NCI-H2196 (cell line): ENCODE results near the gene ALPK3.

Experiments
- DNase-seq: peaks from one replicate; lab custom pipeline; 2025; ENCODE audit not compliant: unreplicated experiment; lab: John Stamatoyannopoulos, UW

Gene ALPK3

DNA sequence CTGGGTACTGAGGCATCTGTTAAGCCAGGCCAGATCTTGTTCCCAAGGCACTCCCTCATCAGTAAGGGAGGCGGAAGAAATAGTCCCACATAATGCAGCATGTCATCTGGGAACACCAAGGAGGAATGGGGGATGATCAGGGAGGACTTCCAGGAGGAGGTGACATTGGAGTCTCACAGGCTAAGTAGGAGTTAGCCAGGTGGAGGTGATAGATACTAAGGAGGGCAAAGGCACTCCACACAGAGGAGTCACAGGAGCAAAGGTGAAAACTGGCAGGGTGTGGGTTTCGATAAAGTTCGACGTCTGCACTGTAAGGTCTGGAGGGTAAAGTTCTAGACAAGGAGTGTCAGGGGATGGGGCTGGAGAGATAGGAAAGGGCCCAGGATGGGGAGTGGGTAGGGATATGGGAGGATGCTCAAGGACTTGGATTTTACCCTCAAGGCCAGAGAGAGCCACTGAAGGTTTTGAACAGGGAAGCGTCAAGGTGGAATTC, 73.6 kb downstream of the ALPK3 start:
- DNase-seq = no peak

DNA sequence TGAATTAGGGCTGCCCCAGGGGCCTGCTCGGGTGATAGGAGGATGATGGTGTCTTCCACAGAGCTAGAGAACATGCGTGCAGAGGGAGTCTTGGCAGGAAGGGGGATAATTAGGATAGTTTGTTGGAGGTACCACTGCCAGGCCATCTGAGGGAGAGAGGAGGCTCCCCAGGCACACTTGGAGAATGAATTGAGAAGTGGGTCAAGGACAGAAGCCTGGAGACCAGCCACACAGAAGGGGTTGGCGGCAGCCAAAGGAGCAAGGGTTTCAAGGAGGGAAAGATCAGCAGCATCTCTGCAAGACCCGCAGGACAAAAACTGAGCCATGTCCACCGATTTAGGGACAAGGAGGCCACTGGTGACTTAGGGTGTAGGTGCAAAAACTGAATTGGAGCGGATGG, 74.2 kb downstream of the ALPK3 start:
- DNase-seq = no peak

DNA sequence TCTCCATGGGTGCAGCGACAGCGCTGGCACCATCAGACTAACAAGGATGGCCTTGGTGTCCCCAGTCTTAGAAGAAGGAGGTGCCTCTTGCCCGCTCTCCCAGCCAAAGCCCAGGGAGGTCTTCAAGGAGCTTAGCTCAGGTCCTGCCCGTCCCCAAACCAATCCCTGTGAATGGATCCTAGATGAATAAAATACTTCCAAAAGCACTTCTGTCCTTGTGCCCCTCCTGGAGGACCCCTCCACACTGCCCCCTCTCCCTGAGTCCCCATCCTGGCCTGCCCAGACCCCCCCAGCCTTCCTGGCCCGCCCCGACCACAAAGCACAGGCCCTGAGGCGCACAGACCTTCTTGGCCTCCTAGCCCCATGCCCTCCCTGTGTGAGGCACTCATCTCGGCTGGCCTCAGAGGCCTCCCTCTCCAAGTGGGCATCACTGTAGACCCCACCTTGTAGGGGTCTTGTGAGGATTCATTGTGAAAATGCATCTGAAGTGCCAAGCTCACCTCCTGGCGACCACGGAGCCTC, 75.7 kb downstream of the ALPK3 start:
- no peak for DNase-seq

DNA sequence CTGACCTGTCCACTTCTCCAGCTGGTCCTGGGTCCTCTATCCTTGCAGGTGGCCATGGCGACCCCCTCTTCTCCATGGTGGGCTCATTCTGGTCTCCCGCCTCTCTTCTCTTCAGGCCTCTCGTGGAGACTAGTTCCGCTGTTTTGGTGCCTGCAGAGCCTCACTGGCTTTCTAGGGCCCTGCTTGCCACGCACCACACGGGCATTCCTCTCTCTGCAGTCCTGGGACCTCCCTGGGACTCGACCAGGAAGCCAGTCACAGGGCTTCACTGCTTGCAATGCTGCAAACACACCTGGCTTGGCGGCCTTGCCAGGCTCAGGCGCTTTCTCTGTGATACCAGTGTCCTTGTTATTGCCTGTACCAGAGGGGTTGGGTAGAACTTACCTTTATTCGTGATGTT, 76.5 kb downstream of the ALPK3 start:
- DNase-seq = no peak

DNA sequence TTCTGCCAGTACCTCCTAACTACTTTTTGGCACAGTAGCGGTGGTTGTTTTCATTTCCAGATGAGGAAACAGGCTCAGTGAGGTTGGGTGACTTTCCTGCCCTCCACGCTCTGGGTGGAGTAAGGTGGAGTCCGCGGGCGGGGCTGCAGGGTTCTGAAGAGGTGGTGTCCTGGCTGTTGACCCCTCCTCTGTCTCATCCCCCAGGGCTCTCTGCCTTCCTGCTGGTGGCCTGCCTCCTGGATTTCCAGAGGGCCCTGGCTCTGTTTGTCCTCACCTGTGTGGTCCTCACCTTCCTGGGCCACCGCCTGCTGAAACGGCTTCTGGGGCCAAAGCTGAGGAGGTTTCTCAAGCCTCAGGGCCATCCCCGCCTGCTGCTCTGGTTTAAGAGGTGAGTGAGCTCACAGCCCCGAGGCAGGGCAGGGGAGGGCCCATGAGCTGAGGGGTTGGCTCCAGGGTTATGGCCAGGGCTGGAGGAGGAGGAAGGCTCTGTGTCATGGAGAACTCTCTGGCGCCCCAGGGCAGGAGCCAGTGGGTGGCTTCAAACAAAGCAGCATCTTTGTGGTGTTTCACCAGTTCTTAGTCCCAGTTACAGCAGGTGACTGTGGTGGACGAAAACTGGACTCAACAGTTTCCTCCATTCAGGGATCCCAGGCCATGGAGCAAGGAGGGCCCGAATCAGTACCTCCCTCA, 77.7 kb downstream of the ALPK3 start:
- DNase-seq = no peak

DNA sequence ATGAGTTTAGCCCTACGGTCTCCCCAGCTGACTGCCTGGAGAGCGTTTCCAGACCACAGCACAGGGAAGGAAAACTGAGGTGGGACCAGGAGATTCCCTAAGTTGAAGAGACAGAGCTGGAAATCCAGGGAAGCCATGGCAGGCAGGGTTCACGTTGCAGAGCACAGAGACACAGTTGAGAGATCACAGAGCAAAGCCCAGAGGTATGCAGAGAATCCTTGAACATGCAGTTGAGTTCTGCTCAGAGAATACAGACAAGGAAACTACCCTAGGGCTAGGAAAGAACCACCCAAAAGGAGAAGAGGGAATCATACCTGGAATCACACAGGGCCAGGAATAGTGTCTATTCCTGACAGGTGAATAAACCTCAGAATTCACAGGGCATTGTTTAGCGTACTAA, 81.6 kb downstream of the ALPK3 start:
- no peak for DNase-seq

DNA sequence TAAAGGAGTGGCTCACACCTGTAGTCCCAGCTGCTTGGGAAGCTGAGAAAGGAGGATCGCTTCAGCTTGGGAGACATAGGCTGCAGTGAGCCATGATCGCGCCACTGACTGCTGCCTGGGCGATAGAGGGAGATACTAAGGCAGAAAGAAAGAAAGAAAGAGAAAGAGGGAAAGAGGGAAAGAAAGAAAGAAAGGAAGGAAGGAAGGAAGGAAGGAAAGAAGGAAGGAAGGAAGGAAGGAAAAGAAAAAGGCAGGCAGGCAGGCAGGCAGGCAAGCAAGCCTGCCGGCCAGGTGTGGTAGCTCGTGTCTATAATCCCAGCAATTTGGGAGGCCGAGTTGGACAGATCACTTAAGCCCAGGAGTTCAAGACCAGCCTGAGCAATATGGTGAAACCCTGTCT, 82.6 kb downstream of the ALPK3 start:
- DNase-seq = no peak

DNA sequence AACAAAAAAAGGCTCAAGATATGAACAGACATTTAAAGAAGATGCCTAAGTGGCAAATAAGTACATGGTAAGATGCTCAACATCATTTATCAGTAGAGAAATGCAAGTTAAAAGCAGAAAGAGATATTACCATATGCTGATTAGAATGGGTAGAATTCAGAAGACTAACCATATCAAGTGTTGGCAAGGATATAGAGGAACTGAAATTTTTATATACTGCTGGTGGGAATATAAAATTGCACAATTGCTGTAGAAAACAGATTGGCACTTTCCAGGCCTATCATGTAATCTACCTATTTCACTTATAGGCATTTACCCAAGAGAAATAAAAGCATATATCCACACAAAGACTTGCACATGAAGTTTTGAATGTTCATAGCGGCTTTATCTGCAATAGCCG, 84.4 kb downstream of the ALPK3 start:
- no peak for DNase-seq

DNA sequence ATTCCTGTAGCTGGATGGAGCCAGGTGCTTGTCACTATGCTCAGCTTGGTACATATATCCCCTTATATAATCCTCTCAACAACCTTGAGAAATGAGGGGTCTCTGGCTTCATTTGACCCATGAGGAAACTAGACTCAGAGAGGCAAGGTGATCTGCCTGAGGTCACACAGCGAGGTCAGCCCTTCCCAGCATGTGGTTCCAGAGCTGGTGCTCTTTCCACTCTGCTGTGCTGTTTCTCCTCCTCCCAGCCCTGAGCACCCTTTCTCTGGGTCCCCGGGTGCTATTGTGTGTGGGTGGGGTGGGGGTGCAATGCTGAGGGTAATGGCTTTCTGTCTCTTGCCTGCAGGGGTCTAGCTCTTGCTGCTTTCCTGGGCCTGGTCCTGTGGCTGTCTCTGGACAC, 86.6 kb downstream of the ALPK3 start:
- no peak for DNase-seq

DNA sequence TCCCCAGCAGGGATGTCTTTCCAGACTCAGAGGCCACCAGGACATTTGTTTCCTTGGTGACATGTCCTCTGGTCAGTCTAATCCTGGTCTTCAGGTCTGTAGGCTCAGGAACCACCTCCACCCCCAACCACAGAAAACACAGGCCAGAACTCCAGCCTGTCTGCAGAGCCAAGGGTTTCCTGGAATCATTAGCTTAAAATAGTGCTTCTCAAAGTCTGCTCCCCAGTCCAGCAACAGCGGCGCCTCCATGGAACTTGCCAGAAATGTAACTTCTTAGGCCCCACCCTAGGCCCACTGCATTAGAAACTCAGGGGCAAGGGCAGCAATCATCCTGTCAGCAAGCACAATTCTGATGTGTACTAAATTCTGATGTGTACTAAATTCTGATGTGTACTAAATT, 87.3 kb downstream of the ALPK3 start:
- DNase-seq = no peak

DNA sequence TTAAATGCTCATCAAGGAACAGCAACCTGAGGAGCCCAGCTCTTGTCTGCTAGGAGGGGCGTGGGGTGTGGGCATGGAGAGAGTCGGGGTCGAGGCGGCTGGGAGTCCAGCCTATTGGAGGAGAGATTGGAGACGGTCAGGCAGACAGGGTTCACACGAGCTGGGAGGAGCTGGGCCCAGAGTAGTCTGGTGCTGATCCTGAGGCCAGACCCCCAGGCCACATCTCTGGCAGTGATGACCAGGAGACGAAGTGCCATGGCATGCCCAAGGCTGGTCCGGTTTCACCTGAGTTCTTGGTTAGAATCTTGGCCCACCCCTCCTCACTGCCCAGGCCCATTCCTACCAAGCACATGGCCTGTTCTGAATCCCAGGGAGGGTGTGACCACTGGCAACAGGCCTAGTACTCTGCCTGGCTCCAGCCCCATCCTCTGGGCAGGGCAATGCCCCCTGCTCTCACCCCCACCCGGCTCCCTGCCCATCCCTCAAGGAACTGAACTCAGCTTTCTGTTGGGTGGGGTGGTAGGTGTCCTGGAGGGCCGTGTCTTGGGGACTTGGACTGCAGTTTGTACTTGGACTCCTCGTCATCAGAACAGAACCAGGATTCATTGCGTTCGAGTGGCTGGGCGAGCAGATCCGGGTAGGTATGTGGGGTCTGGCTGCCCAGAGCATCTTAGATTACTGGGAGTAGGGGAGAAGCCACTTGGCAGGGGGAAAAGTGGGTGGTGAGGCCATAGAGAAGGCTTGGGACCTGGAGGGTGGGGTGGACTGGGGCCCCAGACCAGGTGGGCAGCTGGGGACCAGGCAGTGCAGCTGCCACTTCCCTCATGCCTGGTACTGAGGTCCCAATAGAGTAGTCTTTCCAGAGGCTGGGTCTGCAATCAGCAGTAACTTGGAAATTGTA, 88.1 kb downstream of the ALPK3 start:
- DNase-seq = no peak

DNA sequence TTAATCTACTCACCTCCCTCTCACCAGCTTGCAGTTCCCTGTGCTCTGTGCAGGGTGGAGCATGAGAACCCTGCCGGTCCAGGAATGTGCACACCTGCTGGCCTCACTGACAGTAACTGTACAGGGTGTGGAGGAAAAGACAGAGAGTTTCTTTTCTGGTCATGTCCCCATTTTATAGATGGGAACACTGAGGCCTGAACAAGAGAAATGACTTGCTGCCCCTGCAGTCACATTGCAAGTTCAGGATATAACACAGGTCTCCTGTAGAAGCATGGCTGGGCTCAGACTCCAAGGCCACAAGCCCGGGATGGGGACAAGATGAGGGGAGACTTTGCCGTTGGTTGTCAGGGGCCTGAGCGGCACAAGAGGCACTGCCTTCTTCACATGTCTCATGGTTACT, 90.6 kb downstream of the ALPK3 start:
- no peak for DNase-seq

DNA sequence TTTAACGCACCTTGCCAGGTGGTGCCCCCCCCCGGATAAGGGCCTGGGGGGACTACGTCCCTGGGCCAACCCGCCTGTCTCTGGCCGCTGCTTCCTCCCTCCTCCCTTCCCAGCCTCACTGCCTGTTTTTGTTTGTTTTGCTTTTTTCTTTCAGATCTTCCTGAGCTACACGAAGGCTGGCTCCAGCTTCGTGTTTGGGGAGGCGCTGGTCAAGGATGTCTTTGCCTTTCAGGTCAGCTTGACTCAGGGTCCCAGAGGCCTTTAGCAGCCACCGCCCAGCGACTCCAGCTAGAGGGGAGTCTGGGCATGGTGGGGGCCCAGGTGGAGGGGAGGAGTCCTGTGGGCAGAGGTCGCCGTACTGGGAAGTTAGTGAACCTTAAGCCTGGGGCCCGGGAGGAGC, 91.4 kb downstream of the ALPK3 start:
- DNase-seq = no peak

DNA sequence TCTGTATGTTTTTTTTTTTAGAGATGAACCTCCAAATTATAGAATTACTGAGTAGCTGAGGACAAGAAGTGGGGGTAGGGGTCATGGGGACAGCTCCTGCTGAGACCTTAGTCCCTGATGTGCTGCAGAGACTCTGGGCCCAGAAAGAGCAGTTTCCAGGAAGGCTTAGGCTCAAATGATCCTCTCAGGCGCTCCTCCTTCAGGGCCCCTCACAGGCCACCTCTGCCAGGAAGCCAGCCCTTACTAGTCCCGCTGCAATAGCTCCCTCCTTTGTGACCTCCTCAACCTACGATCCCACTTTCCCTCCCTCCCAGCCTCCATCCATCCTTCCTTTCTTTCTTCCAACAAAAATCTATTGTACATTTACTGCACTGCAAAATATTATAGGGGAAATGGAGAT, 91.9 kb downstream of the ALPK3 start:
- DNase-seq = no peak

DNA sequence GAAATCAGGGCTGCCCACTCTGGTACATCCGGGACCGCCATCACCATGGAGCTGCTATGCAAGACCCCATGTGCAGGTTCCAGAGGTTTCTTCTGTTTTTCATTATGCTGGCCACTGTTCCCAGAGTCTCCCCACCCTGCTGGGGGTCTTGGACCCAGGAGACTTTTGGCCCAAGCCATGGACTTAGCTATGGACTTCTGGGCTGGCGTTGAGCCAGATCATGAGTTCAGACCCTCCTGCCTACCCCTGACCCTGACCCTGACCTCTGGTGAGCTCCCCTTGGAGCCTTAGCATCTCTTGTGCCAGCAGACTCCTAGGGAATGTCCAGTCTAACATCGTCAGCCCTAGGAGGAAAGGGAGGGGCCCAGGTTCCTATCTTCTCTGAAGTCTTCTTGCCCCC, 92.6 kb downstream of the ALPK3 start:
- no peak for DNase-seq

DNA sequence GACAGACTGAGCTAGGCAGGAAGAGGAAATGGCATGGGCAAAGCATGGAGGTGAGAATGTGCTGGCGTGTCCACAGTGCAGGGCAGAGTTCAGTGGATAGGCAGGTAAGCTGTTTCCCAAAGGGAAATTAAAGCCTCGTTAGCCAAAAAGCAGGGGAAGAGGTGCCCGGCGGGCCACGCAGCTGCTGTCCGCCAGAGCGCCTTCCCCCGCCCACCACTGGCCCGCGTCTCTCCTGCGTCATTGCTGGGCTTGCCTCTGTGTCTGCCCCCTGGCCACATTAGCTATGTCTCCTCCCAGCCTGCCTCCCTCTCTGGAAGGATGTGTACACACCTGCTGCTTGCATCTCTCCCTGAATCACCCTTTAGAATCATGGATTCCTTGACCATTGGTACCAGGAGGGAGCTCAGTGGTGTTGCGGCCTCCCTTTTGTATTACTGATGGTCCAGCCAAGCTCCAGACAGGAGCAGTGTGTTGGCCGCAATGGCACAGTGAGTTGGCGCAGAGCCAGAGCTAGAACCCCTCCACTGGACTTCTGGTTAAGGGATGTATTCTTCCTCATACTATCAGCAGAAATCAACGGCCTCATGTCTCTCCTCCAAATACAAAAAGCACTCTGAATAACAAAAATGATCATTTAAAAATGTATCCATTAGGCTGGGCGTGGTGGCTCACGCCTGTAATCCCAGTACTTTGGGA, 93.9 kb downstream of the ALPK3 start:
- peak; percentile 62 for DNase-seq

DNA sequence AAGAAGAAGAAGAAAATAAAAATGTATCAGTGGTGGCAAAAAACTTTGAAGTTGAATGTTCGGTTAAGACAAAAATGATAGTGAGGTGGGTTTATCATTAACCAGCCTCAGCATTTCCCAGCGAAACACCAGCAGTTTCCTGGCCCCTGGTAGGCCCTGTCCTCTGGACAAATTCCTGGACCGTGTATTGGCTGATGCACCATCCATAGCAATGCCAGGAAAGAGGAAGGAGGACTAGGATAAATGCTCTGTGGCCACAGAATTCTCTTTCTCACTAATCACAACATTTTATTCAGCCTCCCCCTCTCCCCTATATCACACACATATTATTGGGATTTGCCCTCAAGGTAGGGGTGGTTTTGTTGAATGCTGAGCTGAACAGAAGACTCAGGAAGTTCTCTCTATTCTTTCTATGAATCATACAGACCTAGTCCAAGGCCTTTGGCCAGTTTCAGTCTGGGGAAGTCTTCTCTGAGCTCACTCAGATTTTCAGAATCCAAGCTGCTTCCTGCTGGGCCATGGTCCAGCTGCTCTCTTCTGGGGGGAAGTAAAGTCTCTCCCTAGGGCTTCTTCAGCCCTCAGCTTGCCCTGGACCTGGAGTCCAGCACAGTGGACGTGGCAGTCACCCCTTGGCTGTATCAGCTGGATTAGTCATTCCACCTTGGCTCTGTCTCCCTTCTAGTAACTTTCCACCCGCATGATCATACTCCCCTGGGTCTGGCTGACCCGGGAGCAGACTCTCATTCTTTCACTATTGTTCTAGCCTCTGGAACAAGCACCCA, 94.9 kb downstream of the ALPK3 start:
- DNase-seq = no peak

DNA sequence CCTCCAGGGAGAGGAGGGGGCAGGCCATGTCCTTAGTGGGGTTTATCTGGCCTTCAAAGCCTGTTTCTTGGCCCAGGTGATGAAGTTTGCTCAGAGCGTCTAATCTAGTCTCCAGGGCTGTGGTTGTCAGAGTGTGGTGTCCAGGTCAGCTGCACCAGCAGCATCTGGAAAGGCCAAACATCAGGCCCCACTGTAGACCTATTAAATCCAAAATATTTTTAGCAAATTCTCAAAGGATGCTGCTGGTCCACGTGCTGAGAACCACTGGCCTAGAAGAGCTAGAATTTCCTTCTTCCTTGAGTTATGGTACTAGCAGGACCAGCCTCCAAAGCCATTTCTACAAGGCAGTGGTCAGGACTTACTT, 96.2 kb downstream of the ALPK3 start:
- no peak for DNase-seq

DNA sequence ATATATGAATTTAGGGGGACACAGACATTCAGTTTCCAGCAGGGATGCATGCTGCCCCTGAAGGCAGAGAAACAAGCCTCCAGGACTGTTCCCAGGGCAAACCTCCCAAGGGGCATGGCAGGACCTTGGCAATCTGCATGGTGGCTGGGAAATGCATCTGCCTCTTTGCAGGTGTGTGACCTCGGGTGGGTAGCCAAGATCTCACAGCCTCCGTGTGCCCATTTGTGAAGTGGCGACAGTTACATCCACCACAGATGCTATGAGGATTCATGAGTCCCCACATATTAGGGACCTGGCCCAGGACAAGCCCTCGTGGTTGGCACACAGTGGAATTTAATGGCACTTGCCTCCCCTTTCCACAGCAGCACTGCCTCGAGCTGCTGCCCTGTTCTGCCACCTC, 97.2 kb downstream of the ALPK3 start:
- DNase-seq = no peak

DNA sequence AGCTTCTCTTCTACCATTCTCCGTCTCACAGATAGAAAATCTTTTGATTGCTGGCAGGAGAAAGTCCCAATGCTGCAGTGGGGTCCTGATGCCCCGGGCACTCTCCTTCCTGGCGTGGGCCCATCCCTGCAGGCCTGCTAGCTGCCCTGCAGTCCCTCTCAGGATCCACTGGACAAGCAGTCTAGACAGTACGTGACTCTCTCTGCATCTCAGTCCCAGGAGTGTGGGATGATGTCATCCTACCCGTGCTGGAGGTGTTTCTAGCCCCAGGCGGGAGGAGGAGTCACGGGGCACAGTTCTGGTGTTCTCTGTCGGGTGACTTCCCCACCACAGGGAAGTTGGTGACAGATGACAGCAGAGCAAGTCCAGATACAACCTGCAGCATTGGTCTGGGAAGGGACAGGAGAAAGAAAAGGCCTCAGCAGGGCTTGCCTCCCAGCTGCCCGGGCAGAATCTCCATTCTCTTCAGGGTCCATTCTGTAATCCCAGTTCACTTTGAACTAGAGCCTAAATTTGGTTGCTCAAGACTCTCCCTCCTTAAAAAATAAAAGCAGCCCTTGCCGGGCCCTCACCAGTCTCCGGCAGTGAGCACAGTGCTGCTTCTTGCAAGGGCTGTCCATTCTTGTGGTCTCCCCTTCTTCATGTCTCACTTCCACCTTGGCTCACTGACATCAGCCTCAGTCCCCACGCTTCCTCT, 97.9 kb downstream of the ALPK3 start:
- DNase-seq = peak; percentile 48
